Measurements from ENCODE around the gene GPSM1. TPM values are rescaled to one million over a fixed set of nuclear protein-coding genes. Genes with fewer than 3 reads are reported as not detected.
A peak's percentile ranks its signal among the peaks of the same experiment; 100 is the strongest.

GPSM1 gene
- total RNA-seq, 1 donor from 2014 or later: 31.7 TPM

GRCh38 chr9:136363106-136363948 lies 36.0 kb downstream of the GPSM1 start, which contains the start of gene DNLZ:
Gene DNLZ, minus strand, starts transcription at chr9:136363744. Its CDS starts 30 bp downstream, at chr9:136363714.
- Mint-ChIP-seq H3K4me3 (ENCODE audit: unreplicated experiment) (peak within 1 kb of the TSS; percentile 87), H3K27ac (ENCODE audit: unreplicated experiment) (peak within 1 kb of the TSS; percentile 52), H3K4me1 (ENCODE audit: unreplicated experiment) (no peaks in the 10 kb centered on the region), H3K9me3 (ENCODE audit: unreplicated experiment) (no peaks in the 10 kb centered on the region), H3K27me3 (ENCODE audit: unreplicated experiment) (peaks cover 10% of the 10 kb centered on the region), H3K36me3 (ENCODE audit: low read depth, unreplicated experiment) (peaks cover 6% of the 10 kb centered on the region)
- TF ChIP-seq CTCF (IDR thresholded peaks at IDR 0.05; ENCODE audit: unreplicated experiment): peak; percentile 99
- DNase-seq (ENCODE audit: low spot score): peak; percentile 96

GRCh38 chr9:136363949-136364748 lies 36.8 kb downstream of the GPSM1 start:
- TF ChIP-seq CTCF (IDR thresholded peaks at IDR 0.05; ENCODE audit: unreplicated experiment): peak; percentile 48
- DNase-seq (ENCODE audit: low spot score): no peak
- H3K9me3 Mint-ChIP-seq (ENCODE audit: unreplicated experiment): no peaks in the 10 kb centered on the region
- no peaks in the 10 kb centered on the region for H3K4me1 Mint-ChIP-seq (ENCODE audit: unreplicated experiment)
- peaks cover 6% of the 10 kb centered on the region for H3K36me3 Mint-ChIP-seq (ENCODE audit: low read depth, unreplicated experiment)
- no peak overlapping the region for H3K27ac Mint-ChIP-seq (ENCODE audit: unreplicated experiment)
- no peak overlapping the region for H3K4me3 Mint-ChIP-seq (ENCODE audit: unreplicated experiment)
- H3K27me3 Mint-ChIP-seq (ENCODE audit: unreplicated experiment): peaks cover 11% of the 10 kb centered on the region

- peaks cover 6% of the 10 kb centered on the region for H3K36me3 Mint-ChIP-seq (ENCODE audit: low read depth, unreplicated experiment)
- H3K4me1 Mint-ChIP-seq (ENCODE audit: unreplicated experiment): no peaks in the 10 kb centered on the region
- H3K4me3 Mint-ChIP-seq (ENCODE audit: unreplicated experiment): no peak overlapping the region
- TF ChIP-seq CTCF (IDR thresholded peaks at IDR 0.05; ENCODE audit: unreplicated experiment): no peak
- H3K9me3 Mint-ChIP-seq (ENCODE audit: unreplicated experiment): no peaks in the 10 kb centered on the region
- H3K27ac Mint-ChIP-seq (ENCODE audit: unreplicated experiment): no peak overlapping the region
- H3K27me3 Mint-ChIP-seq (ENCODE audit: unreplicated experiment): peaks cover 12% of the 10 kb centered on the region
- DNase-seq (ENCODE audit: low spot score): no peak
These were observed 37.8 kb downstream of the GPSM1 start for GRCh38 chr9:136364942-136365774.

- no peak overlapping the region for H3K4me3 Mint-ChIP-seq (ENCODE audit: unreplicated experiment)
These were observed 38.5 kb downstream of the GPSM1 start for GRCh38 chr9:136365775-136366222.

More at GRCh38 chr9:136365775-136366222, 38.5 kb downstream of the GPSM1 start:
- no peak for DNase-seq (ENCODE audit: low spot score)
- H3K27me3 Mint-ChIP-seq (ENCODE audit: unreplicated experiment): peaks cover 11% of the 10 kb centered on the region
- H3K27ac Mint-ChIP-seq (ENCODE audit: unreplicated experiment): no peak overlapping the region
- H3K36me3 Mint-ChIP-seq (ENCODE audit: low read depth, unreplicated experiment): peaks cover 6% of the 10 kb centered on the region
- H3K9me3 Mint-ChIP-seq (ENCODE audit: unreplicated experiment): no peaks in the 10 kb centered on the region
- no peaks in the 10 kb centered on the region for H3K4me1 Mint-ChIP-seq (ENCODE audit: unreplicated experiment)
- no peak for TF ChIP-seq CTCF (IDR thresholded peaks at IDR 0.05; ENCODE audit: unreplicated experiment)
